HG02970 (cell line): ENCODE measurements around the gene SENP2.
"Not testable (repeated sequence)": the region's sequence is repeated elsewhere in the genome, so short reads cannot be mapped to it uniquely, and the experiment has no call there.

Experiments used
- ATAC-seq: cut with Tn5 transposase; IDR thresholded peaks from one replicate; pipeline ENCODE4 v1.9.1; 2021; ENCODE audit warnings: mild to moderate bottlenecking, moderate library complexity, moderate number of reproducible peaks; ENCODE audit not compliant: unreplicated experiment, low FRiP score

SENP2 gene

GRCh38 chr3:185646382-185647133, 60.5 kb downstream of the SENP2 start:
- ATAC-seq: no peak

DNA sequence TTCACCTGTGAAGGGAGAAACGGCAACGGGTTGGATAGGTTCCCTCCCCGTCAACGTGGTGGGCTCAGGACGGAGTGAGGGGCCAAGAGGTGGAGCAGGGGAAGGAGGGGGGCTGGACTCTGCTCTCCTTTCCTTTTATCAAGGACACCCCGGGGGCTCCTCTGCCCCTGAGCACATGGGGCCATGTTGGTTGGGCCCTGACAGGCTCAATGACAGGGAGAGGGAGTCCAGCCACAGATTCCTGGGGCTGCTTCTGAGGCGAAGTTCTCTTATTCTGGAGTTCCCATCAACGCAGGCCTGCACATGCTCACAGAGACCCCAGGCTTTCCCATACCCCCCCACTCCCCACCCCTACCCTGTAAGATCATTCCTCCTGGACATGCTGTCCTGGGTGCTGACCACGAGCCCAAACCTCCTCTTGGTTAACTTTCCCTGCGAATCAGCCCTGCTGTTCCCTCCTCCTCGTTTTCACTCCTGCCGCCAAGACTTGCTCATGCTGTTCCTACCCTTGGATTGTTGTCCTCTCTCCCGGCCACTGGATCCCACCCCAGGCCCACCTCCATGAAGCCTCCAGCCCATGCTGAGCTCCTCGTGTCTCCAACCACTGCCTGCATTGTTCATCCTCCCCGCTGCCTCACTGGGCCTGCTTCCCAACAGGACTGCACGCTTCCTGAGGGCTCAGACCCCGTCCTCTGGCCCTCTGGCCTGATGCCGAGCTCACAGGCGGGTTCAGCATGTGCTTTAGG, 61.2 kb downstream of the SENP2 start:
- no peak for ATAC-seq

DNA sequence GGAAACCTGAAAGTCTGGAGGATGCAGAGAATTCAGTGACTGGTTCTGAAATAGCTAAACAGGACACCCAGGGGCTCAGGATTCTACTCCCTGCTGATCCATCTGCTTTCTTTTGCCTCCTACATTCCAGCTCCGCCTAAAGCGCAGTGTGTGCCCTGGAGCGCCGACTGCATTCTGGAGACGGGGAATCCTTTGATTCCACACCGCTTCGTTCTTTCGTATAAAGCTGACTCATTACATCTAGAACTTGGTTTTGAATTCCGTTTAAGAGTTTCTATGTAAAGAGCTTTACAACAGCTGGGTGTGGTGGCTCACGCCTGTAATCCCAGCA, 61.8 kb downstream of the SENP2 start:
- no peak for ATAC-seq

GRCh38 chr3:185648396-185648795, 62.3 kb downstream of the SENP2 start:
- ATAC-seq: no peak

- ATAC-seq: no peak
Observed at GRCh38 chr3:185649414-185649813, 63.3 kb downstream of the SENP2 start.

- no peak for ATAC-seq
Observed at GRCh38 chr3:185651971-185652370, 65.9 kb downstream of the SENP2 start.

DNA sequence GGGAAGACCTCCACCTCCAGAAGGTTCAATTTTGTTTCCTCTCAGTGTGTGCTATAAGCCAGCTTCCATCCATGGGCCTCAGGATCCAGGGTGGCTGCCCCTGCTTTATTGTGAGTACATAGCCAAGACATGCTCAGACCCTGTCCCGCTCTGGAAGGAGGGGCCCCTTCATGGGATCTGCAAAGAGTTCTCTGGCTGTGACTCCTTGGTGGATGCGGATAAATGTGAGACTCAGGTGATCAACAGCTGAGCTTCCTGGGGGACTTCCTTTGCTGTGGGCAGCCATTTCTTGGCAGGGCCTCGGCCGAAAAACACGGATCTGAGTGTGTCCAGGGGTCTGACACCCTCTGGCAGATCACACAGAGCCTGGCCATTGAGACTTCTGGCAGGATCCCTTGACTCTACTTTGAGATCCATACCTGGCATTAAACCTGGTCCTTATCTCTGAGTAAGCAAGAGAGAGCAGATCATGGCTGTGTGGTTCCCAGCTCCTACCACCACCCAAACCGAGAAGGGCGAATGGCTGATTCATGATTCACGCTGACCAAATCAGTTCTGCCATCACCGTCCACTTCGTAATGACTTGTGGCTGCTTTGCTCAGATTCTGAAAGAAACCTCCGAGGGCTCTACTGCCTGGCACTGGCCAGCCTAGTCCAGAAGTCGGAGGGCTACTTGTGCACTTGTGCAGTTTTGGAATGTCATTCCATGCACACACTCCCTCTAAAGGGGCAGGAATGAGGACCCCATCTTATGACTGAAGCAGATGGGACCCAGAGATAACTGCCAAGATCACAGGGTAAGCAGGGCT, 68.1 kb downstream of the SENP2 start:
- no peak for ATAC-seq

- no peak for ATAC-seq
Observed at GRCh38 chr3:185654758-185655145, 68.7 kb downstream of the SENP2 start.

DNA sequence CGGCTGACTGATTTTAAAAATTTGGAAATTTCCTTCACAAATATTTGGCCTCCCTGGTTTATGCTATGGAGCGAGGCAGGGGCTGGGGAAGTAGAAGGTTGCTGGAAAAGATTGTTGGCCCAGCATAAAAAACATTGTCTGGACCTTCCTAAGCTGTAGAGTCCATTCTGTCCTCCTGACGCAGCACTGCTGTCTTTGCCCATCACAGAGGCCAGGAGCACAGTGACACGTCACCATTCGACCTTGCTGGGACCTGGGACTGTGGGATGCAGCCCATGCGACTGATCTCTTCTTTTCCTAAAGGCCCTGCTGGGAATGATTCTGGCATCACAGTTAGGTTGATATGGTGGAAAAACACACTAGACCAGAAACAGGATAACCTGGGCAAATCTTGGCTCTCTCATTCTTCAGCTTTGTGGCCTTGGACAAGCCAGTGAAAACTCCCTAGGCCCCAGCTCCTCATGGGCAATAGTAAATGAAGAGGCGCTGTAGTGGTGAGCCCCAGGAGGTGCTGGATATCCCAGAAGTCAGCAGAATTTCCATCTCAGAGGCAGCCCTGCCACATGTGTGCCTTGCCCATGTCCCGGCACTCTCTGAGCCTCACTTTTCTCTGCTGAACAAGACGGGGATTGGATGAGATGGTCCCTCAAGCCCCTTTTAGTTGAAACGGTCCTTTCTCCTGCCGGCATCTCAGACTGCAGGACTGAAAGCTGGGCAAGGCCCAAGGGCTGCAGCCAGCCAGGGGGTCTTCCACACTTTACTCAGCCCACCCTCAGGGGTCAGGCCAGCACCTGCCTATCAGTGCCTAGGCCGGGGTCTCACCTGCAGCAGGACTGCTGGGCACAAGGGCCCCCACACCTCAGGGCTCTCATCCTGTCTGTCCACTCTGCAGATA, 69.6 kb downstream of the SENP2 start:
- ATAC-seq: no peak

DNA sequence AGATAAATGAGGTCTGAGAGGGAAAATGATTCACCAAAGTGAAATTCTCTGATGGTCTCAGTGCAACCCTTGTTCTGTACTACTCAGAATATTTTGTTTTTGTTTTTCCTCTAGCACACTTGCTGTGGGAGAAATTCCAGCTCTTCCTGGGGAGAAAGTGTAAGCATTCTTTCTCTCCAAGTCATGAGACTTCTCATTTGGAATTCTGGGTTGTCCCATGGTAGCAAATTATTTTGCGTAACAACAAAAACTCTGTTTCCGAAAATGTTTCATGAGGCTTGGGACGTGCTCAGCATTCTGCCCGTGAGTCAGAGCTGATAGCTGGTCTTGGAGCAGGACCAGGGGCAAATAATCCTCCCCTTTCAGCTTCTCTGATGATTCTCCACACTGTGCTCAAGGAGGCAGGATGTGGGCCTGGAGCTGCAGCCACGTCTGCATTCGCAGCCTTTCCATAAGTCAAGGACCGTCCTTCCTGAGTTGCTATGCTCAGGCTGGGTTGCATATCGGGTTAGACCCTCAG, 70.3 kb downstream of the SENP2 start:
- no peak for ATAC-seq

DNA sequence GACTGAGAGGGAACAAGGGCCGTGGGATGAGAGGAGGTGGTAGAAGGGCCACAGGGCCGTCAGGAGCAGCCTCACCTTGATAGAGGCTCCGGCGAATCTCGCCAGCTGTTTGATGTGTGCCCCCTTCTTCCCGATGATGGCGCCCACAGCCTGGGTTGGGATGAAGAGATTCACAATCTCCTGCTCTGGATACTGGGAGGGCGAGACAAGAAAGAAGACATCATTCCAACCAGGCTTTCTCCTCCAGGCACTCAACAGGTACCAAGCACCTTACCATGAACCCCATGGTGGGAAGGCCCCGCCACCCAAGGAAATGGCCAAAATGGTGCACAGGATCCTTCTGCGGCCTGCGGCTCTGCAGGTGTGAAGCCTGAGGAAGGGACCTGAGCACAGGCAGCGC, 71.1 kb downstream of the SENP2 start:
- ATAC-seq: no peak

DNA sequence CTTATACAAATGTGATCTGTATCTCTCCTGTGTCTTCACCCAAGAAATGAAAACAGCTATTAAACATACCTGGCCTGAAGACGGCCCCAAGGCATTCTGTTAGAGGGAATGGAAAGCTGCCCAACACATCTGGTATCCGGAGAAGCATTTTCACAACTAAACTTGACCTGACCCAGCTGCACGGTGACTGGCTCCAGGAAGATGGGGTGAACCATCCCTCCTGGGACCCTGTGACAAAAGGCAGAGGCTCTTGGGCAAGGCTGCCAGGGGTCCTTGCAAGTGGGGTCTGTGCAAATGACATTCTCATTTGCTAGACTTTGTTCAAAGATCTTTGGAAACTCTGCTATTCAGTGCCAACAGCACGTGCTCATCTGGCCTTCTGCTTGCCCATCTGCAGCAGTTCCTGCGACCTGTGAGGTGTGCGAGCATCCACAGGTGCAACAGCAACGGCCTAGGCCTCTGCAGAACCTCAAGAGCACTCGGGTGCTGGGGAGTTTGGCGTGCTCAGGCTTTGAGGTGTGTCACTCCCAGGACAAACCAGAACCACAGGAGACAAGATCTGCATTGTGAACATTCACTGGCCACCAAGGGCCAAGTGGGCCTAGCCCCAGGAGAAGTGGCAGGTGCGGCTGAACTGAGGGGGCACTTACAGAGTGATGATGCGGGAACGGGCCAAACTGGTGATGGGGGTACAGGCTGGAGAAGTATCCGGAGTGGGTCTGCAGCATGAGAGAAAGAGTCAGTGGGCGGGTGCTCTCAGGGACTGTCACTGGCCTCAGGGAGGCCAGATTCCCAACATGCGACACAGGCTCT, 71.8 kb downstream of the SENP2 start:
- ATAC-seq: no peak

GRCh38 chr3:185658504-185658912, 72.4 kb downstream of the SENP2 start:
- no peak for ATAC-seq

DNA sequence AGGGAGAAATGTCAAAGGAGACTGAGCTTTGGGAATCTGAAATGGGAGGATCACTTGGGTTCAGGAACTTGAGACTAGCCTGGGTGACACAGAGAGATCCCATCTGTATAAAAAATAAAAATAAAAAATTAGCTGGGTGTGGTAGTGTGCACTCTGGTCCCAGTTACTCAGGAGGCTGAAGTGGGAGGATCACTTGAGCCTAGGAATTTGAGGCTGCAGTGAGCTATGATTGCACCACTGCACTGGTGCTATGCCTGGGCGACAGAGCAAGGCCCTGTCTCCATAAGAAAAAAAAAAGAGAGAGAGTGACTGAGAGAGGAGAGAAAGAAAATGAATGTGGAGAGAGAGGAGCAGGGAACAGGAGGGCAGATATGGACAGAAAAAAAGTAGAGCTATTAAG, 72.8 kb downstream of the SENP2 start:
- no peak for ATAC-seq

GRCh38 chr3:185659942-185660921, 74.1 kb downstream of the SENP2 start:
- no peak for ATAC-seq

- ATAC-seq: not testable (repeated sequence)
Observed at GRCh38 chr3:185661296-185661695, 75.2 kb downstream of the SENP2 start.

DNA sequence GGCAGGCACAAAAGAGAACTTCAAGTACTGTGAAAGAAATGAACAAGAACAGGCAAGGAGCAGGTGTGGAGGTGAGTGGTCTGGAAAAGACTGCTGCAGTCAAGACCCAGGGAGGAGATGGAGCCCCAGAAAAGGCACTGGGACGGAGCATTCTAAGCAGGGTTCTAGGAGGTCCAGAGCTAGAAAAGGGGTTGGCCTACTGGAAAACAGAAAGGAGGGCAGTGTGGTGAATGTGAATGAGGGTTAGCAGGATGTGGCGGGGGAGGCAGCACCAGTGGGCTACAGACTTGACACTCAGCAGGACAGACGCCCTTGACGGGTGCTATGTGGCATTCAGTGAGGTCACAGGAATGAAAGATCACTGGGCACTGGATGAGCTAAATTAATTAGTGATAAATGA, 75.7 kb downstream of the SENP2 start:
- no peak for ATAC-seq

- no peak for ATAC-seq
Observed at GRCh38 chr3:185663929-185664328, 77.8 kb downstream of the SENP2 start.
